Measurements from ENCODE around the gene AIRE.

Gene AIRE

GRCh38 chr21:44317871-44318270 lies 32.2 kb downstream of the AIRE start:
- Mint-ChIP-seq H3K27me3 (no peaks in the 10 kb centered on the region), H3K27ac (no peak overlapping the region), H3K36me3 (no peaks in the 10 kb centered on the region), H3K4me3 (no peak overlapping the region), H3K4me1 (ENCODE audit: low read depth) (no peaks in the 10 kb centered on the region), H3K9me3 (ENCODE audit: low read depth) (no peaks in the 10 kb centered on the region)

GRCh38 chr21:44318489-44319285 lies 33.0 kb downstream of the AIRE start:
- H3K27me3 Mint-ChIP-seq: no peaks in the 10 kb centered on the region
- H3K4me3 Mint-ChIP-seq: no peak overlapping the region
- H3K9me3 Mint-ChIP-seq (ENCODE audit: low read depth): no peaks in the 10 kb centered on the region
- no peak overlapping the region for H3K27ac Mint-ChIP-seq
- H3K4me1 Mint-ChIP-seq (ENCODE audit: low read depth): no peaks in the 10 kb centered on the region
- no peaks in the 10 kb centered on the region for H3K36me3 Mint-ChIP-seq

- Mint-ChIP-seq H3K4me3 (no peak overlapping the region), H3K9me3 (ENCODE audit: low read depth) (no peaks in the 10 kb centered on the region), H3K27me3 (no peaks in the 10 kb centered on the region), H3K4me1 (ENCODE audit: low read depth) (no peaks in the 10 kb centered on the region), H3K27ac (no peak overlapping the region), H3K36me3 (no peaks in the 10 kb centered on the region)
These were observed 33.9 kb downstream of the AIRE start for GRCh38 chr21:44319407-44320065.

- no peak overlapping the region for H3K27ac Mint-ChIP-seq
- H3K36me3 Mint-ChIP-seq: no peaks in the 10 kb centered on the region
- no peaks in the 10 kb centered on the region for H3K27me3 Mint-ChIP-seq
- H3K4me3 Mint-ChIP-seq: no peak overlapping the region
- no peaks in the 10 kb centered on the region for H3K4me1 Mint-ChIP-seq (ENCODE audit: low read depth)
- H3K9me3 Mint-ChIP-seq (ENCODE audit: low read depth): no peaks in the 10 kb centered on the region
These were observed 35.2 kb downstream of the AIRE start for GRCh38 chr21:44320847-44321246.

- Mint-ChIP-seq H3K27me3 (no peaks in the 10 kb centered on the region), H3K4me1 (ENCODE audit: low read depth) (no peaks in the 10 kb centered on the region), H3K36me3 (no peaks in the 10 kb centered on the region), H3K9me3 (ENCODE audit: low read depth) (no peaks in the 10 kb centered on the region), H3K4me3 (no peak overlapping the region), H3K27ac (no peak overlapping the region)
These were observed 36.3 kb downstream of the AIRE start for GRCh38 chr21:44321846-44322450.

- Mint-ChIP-seq H3K9me3 (ENCODE audit: low read depth) (no peaks in the 10 kb centered on the region), H3K27ac (no peak overlapping the region), H3K4me1 (ENCODE audit: low read depth) (no peaks in the 10 kb centered on the region), H3K36me3 (no peaks in the 10 kb centered on the region), H3K27me3 (no peaks in the 10 kb centered on the region), H3K4me3 (no peak overlapping the region)
These were observed 37.1 kb downstream of the AIRE start for GRCh38 chr21:44322621-44323325.

- Mint-ChIP-seq H3K27me3 (no peaks in the 10 kb centered on the region), H3K36me3 (no peaks in the 10 kb centered on the region), H3K4me3 (no peak overlapping the region), H3K9me3 (ENCODE audit: low read depth) (no peaks in the 10 kb centered on the region), H3K27ac (no peak overlapping the region), H3K4me1 (ENCODE audit: low read depth) (no peaks in the 10 kb centered on the region)
These were observed 37.9 kb downstream of the AIRE start for GRCh38 chr21:44323591-44323990.

GRCh38 chr21:44324106-44324853 lies 38.6 kb downstream of the AIRE start:
- Mint-ChIP-seq H3K9me3 (ENCODE audit: low read depth) (no peaks in the 10 kb centered on the region), H3K27me3 (no peaks in the 10 kb centered on the region), H3K4me3 (no peak overlapping the region), H3K4me1 (ENCODE audit: low read depth) (no peaks in the 10 kb centered on the region), H3K36me3 (no peaks in the 10 kb centered on the region), H3K27ac (no peak overlapping the region)

- Mint-ChIP-seq H3K27me3 (no peaks in the 10 kb centered on the region), H3K36me3 (no peaks in the 10 kb centered on the region), H3K27ac (no peak overlapping the region)
These were observed 39.1 kb downstream of the AIRE start for GRCh38 chr21:44324854-44325107.

GRCh38 chr21:44325386-44326271 lies 40.0 kb downstream of the AIRE start:
- no peak overlapping the region for H3K4me3 Mint-ChIP-seq
- no peaks in the 10 kb centered on the region for H3K9me3 Mint-ChIP-seq (ENCODE audit: low read depth)
- H3K27me3 Mint-ChIP-seq: no peaks in the 10 kb centered on the region
- H3K27ac Mint-ChIP-seq: no peak overlapping the region
- no peaks in the 10 kb centered on the region for H3K36me3 Mint-ChIP-seq
- H3K4me1 Mint-ChIP-seq (ENCODE audit: low read depth): no peaks in the 10 kb centered on the region

More at GRCh38 chr21:44324854-44325107, 39.1 kb downstream of the AIRE start:
- H3K4me1 Mint-ChIP-seq (ENCODE audit: low read depth): no peaks in the 10 kb centered on the region
- no peak overlapping the region for H3K4me3 Mint-ChIP-seq
- H3K9me3 Mint-ChIP-seq (ENCODE audit: low read depth): no peaks in the 10 kb centered on the region

GRCh38 chr21:44326272-44326647 lies 40.6 kb downstream of the AIRE start:
- Mint-ChIP-seq H3K4me3 (no peak overlapping the region), H3K36me3 (no peaks in the 10 kb centered on the region), H3K9me3 (ENCODE audit: low read depth) (no peaks in the 10 kb centered on the region), H3K27me3 (no peaks in the 10 kb centered on the region), H3K4me1 (ENCODE audit: low read depth) (no peaks in the 10 kb centered on the region), H3K27ac (no peak overlapping the region)

- Mint-ChIP-seq H3K36me3 (no peaks in the 10 kb centered on the region), H3K4me1 (ENCODE audit: low read depth) (no peaks in the 10 kb centered on the region), H3K27ac (no peak overlapping the region), H3K9me3 (ENCODE audit: low read depth) (no peaks in the 10 kb centered on the region), H3K27me3 (no peaks in the 10 kb centered on the region), H3K4me3 (no peak overlapping the region)
These were observed 41.3 kb downstream of the AIRE start for GRCh38 chr21:44326716-44327602.

- Mint-ChIP-seq H3K36me3 (no peaks in the 10 kb centered on the region), H3K27ac (no peak overlapping the region), H3K4me1 (ENCODE audit: low read depth) (no peaks in the 10 kb centered on the region), H3K27me3 (no peaks in the 10 kb centered on the region), H3K9me3 (ENCODE audit: low read depth) (no peaks in the 10 kb centered on the region), H3K4me3 (no peak overlapping the region)
These were observed 41.9 kb downstream of the AIRE start for GRCh38 chr21:44327603-44327974.

All from activated naive CD8-positive, alpha-beta T cell (primary cell).